ENCODE results near the gene CHID1.

The CHID1 gene

DNA sequence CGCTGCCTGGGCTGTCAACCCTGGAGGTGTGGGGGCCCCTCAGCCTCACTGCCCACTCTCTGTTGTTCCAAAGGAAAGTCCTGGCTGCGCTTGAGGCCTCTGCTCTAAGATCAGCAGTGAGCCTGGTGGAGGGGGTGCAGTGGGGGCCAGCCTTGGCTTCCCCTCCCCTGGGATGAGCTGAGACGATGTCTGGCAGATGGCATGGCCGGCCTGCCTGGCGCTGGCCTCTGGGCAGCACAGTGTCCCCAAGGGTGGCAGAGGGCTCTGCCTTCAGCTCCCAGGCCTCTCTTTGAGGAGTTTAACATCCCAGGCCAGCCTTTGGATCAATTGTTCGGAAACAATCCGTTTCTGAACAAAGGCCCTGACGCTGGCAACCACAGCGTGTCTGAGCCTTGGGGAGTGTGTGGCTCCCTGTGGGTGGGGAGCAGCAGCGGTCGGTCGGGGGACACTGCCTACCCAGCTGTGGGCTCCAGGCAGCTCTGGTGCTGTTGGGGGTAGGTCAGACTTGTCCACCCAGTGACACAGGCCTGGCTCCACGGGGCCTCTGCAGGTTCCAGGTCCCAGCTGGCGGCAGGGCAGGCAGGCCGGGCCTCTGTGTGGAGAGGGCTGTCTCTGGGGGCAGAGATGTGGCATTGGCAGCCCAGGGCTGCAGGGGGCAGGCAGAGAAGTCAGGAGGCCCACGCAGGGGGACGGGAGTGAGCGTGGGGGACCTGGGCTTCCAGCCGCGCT, 55.8 kb downstream of the CHID1 start:
- H3K9ac ChIP-seq (ENCODE audit: low read depth, low read length), result no peak overlapping the region
- peaks cover 3% of the 10 kb centered on the region; the same call in 1 of the 2 replicates for H3K27me3 ChIP-seq (ENCODE audit: control insufficient read depth, insufficient read depth, low read length)
- no peaks in the 10 kb centered on the region for H3K9me3 ChIP-seq (ENCODE audit: control insufficient read depth, insufficient read depth, low read length)
- peaks cover 10% of the 10 kb centered on the region for H3K4me1 ChIP-seq (ENCODE audit: control insufficient read depth, insufficient read depth, low read length)
- H3K27ac ChIP-seq (ENCODE audit: low read depth, low read length), result no peak overlapping the region
- H3K36me3 ChIP-seq (ENCODE audit: control insufficient read depth, insufficient read depth, low read length), result no peaks in the 10 kb centered on the region
- no peak overlapping the region for H3K4me3 ChIP-seq (ENCODE audit: low read depth, low read length)

- Histone ChIP-seq H3K9me3 (ENCODE audit: control insufficient read depth, insufficient read depth, low read length) (no peaks in the 10 kb centered on the region), H3K36me3 (ENCODE audit: control insufficient read depth, insufficient read depth, low read length) (no peaks in the 10 kb centered on the region), H3K9ac (ENCODE audit: low read depth, low read length) (no peak overlapping the region), H3K27me3 (ENCODE audit: control insufficient read depth, insufficient read depth, low read length) (peaks cover 3% of the 10 kb centered on the region; the same call in 1 of the 2 replicates), H3K4me3 (ENCODE audit: low read depth, low read length) (no peak overlapping the region), H3K4me1 (ENCODE audit: control insufficient read depth, insufficient read depth, low read length) (peaks cover 10% of the 10 kb centered on the region), H3K27ac (ENCODE audit: low read depth, low read length) (no peak overlapping the region)
Observed at GRCh38 chr11:853682-854448, 56.7 kb downstream of the CHID1 start.

DNA sequence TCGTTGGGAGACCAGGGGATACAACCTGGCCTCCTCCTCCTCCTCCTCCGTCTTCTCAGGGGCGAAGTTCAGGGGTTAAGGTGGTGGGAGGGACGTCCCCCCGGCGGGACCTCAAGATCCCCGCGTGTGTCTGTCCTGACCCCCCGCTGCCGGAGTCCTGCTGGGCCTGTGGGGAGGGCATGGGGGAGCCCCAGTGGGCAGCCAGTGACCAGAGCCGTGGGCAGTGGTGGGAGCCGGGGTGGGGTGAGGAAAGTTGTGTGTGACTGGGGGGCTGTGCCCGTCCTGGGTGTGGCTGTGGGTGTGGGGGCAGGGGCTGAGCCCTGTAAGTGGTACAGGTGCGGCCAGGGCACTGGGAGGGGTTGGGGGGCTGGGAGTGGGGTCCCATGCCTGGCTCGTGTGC, 57.8 kb downstream of the CHID1 start:
- Histone ChIP-seq H3K36me3 (ENCODE audit: control insufficient read depth, insufficient read depth, low read length) (no peaks in the 10 kb centered on the region), H3K4me3 (ENCODE audit: low read depth, low read length) (no peak overlapping the region), H3K9me3 (ENCODE audit: control insufficient read depth, insufficient read depth, low read length) (no peaks in the 10 kb centered on the region), H3K27ac (ENCODE audit: low read depth, low read length) (no peak overlapping the region), H3K9ac (ENCODE audit: low read depth, low read length) (no peak overlapping the region), H3K4me1 (ENCODE audit: control insufficient read depth, insufficient read depth, low read length) (peaks cover 15% of the 10 kb centered on the region), H3K27me3 (ENCODE audit: control insufficient read depth, insufficient read depth, low read length) (peaks cover 3% of the 10 kb centered on the region; the same call in 1 of the 2 replicates)

- Histone ChIP-seq H3K27ac (ENCODE audit: low read depth, low read length) (no peak overlapping the region), H3K4me3 (ENCODE audit: low read depth, low read length) (peak overlapping the region; percentile 68), H3K4me1 (ENCODE audit: control insufficient read depth, insufficient read depth, low read length) (peaks cover 13% of the 10 kb centered on the region; the same call in 1 of the 2 replicates), H3K9me3 (ENCODE audit: control insufficient read depth, insufficient read depth, low read length) (no peaks in the 10 kb centered on the region), H3K36me3 (ENCODE audit: control insufficient read depth, insufficient read depth, low read length) (no peaks in the 10 kb centered on the region), H3K27me3 (ENCODE audit: control insufficient read depth, insufficient read depth, low read length) (peaks cover 3% of the 10 kb centered on the region; the same call in 1 of the 2 replicates), H3K9ac (ENCODE audit: low read depth, low read length) (no peak overlapping the region)
Observed at GRCh38 chr11:850775-851763, 59.5 kb downstream of the CHID1 start.

GRCh38 chr11:849951-850774, 60.4 kb downstream of the CHID1 start:
- peak overlapping the region; percentile 68 for H3K4me3 ChIP-seq (ENCODE audit: low read depth, low read length)
- no peak overlapping the region for H3K9ac ChIP-seq (ENCODE audit: low read depth, low read length)
- no peaks in the 10 kb centered on the region for H3K36me3 ChIP-seq (ENCODE audit: control insufficient read depth, insufficient read depth, low read length)
- H3K27me3 ChIP-seq (ENCODE audit: control insufficient read depth, insufficient read depth, low read length), result peaks cover 3% of the 10 kb centered on the region; the same call in 1 of the 2 replicates
- H3K9me3 ChIP-seq (ENCODE audit: control insufficient read depth, insufficient read depth, low read length), result no peaks in the 10 kb centered on the region
- H3K4me1 ChIP-seq (ENCODE audit: control insufficient read depth, insufficient read depth, low read length), result peaks cover 19% of the 10 kb centered on the region
- H3K27ac ChIP-seq (ENCODE audit: low read depth, low read length), result no peak overlapping the region

DNA sequence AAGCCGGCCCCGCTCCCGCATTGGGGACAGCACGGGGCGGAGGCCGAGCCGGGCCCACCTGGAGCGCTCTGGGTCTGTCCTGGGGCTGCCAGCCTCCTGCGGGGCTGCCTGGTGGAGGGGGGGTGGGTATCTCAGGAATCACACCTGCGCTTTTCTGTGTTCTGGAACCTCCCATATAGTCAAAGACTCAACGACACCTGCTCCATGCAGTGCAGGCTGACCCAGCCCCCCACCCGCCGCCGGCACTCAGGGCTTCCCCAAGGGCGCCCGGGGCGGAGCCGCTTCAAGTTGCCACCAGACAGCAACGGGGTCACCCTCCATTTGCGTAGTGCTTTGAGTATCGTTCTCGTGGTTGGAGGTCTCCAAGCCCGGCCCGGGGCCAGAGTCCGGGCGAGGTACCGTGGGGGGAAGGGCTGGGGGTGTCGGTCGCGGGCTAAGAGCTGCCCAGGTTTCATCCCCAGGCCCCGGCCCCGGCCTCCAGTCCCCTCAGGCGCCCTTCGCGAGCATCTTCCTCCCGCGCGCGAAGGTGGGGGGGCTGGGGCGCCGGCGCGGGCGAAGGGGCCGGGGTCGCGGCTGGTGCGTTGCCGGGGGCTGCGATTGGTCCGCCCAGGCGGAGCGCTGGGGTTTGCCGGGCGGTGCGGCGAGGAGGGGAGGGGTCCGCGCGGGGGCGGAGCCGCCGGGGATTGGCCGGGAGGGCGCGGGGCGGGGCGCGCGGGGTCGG, 61.3 kb downstream of the CHID1 start:
- no peaks in the 10 kb centered on the region for H3K36me3 ChIP-seq (ENCODE audit: control insufficient read depth, insufficient read depth, low read length)
- H3K27me3 ChIP-seq (ENCODE audit: control insufficient read depth, insufficient read depth, low read length), result peaks cover 3% of the 10 kb centered on the region; the same call in 1 of the 2 replicates
- H3K9ac ChIP-seq (ENCODE audit: low read depth, low read length), result no peak overlapping the region
- peak overlapping the region; percentile 68 for H3K4me3 ChIP-seq (ENCODE audit: low read depth, low read length)
- peaks cover 23% of the 10 kb centered on the region for H3K4me1 ChIP-seq (ENCODE audit: control insufficient read depth, insufficient read depth, low read length)
- no peak overlapping the region for H3K27ac ChIP-seq (ENCODE audit: low read depth, low read length)
- H3K9me3 ChIP-seq (ENCODE audit: control insufficient read depth, insufficient read depth, low read length), result no peaks in the 10 kb centered on the region

DNA sequence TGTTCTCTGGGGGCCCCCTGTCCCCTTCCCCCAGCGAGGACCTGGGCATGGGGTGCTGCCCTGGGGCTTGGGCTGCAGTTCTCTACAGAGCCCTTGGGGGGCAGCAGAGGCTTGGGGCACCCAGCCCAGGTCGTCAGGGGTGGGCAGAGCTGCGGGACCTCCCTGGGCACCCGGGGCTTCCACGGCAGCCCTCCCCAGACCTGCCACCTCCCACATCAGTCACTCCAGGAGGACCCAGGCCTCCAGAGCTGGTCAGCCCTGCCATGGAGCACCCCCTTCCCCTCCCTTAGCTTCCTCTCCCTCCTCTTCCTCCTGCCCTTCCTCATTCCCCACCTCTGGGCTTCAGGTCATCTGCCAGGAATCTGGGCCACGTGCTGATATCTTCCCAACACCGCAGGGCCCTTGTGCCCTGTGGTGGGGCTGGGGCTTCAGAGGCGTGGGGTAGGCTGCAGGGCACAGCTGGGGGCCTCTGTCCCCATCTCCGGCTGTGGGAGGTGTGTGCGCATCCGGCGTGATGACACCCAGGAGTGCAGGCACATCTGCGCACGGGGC, 62.2 kb downstream of the CHID1 start:
- Histone ChIP-seq H3K36me3 (ENCODE audit: control insufficient read depth, insufficient read depth, low read length) (no peaks in the 10 kb centered on the region), H3K4me3 (ENCODE audit: low read depth, low read length) (no peak overlapping the region), H3K9me3 (ENCODE audit: control insufficient read depth, insufficient read depth, low read length) (no peaks in the 10 kb centered on the region), H3K27me3 (ENCODE audit: control insufficient read depth, insufficient read depth, low read length) (peaks cover 3% of the 10 kb centered on the region; the same call in 1 of the 2 replicates), H3K9ac (ENCODE audit: low read depth, low read length) (no peak overlapping the region), H3K27ac (ENCODE audit: low read depth, low read length) (no peak overlapping the region), H3K4me1 (ENCODE audit: control insufficient read depth, insufficient read depth, low read length) (peaks cover 23% of the 10 kb centered on the region)

- Histone ChIP-seq H3K9me3 (ENCODE audit: control insufficient read depth, insufficient read depth, low read length) (no peaks in the 10 kb centered on the region), H3K27me3 (ENCODE audit: control insufficient read depth, insufficient read depth, low read length) (peaks cover 3% of the 10 kb centered on the region; the same call in 1 of the 2 replicates), H3K36me3 (ENCODE audit: control insufficient read depth, insufficient read depth, low read length) (no peaks in the 10 kb centered on the region), H3K4me3 (ENCODE audit: low read depth, low read length) (no peak overlapping the region), H3K4me1 (ENCODE audit: control insufficient read depth, insufficient read depth, low read length) (peaks cover 23% of the 10 kb centered on the region), H3K9ac (ENCODE audit: low read depth, low read length) (no peak overlapping the region), H3K27ac (ENCODE audit: low read depth, low read length) (no peak overlapping the region)
Observed at GRCh38 chr11:847876-848275, 62.7 kb downstream of the CHID1 start.

- peaks cover 3% of the 10 kb centered on the region; the same call in 1 of the 2 replicates for H3K27me3 ChIP-seq (ENCODE audit: control insufficient read depth, insufficient read depth, low read length)
- H3K36me3 ChIP-seq (ENCODE audit: control insufficient read depth, insufficient read depth, low read length), result no peaks in the 10 kb centered on the region
- peaks cover 23% of the 10 kb centered on the region for H3K4me1 ChIP-seq (ENCODE audit: control insufficient read depth, insufficient read depth, low read length)
- no peak overlapping the region for H3K4me3 ChIP-seq (ENCODE audit: low read depth, low read length)
- H3K9me3 ChIP-seq (ENCODE audit: control insufficient read depth, insufficient read depth, low read length), result no peaks in the 10 kb centered on the region
- no peak overlapping the region for H3K27ac ChIP-seq (ENCODE audit: low read depth, low read length)
- H3K9ac ChIP-seq (ENCODE audit: low read depth, low read length), result no peak overlapping the region
Observed at GRCh38 chr11:846496-847098, 64.0 kb downstream of the CHID1 start.

All from HUES48 (cell line).